Measurements from ENCODE around the gene ESCO1.

ESCO1 gene

GRCh38 chr18:21489919-21490495, 110.5 kb downstream of the ESCO1 start:
- intact Hi-C loops (cut with micrococcal nuclease) = loop anchor here (1.0 kb wide), 1 partner anchor 466 kb away; no protein-coding TSS in a partner anchor
- H3K27me3 Mint-ChIP-seq = no peaks in the 10 kb centered on the region
- H3K27ac Mint-ChIP-seq = no peak overlapping the region

GRCh38 chr18:21489119-21489750, 111.3 kb downstream of the ESCO1 start:
- no peak overlapping the region for H3K27ac Mint-ChIP-seq
- intact Hi-C loops (cut with micrococcal nuclease) = loop anchor here (1.0 kb wide), 1 partner anchor 467 kb away; no protein-coding TSS in a partner anchor
- H3K4me3 Mint-ChIP-seq = no peak overlapping the region
- H3K9me3 Mint-ChIP-seq = no peaks in the 10 kb centered on the region
- no peaks in the 10 kb centered on the region for H3K36me3 Mint-ChIP-seq (ENCODE audit: low read depth)
- no peaks in the 10 kb centered on the region for H3K27me3 Mint-ChIP-seq
- no peaks in the 10 kb centered on the region for H3K4me1 Mint-ChIP-seq (ENCODE audit: low read depth)

More at GRCh38 chr18:21489919-21490495, 110.5 kb downstream of the ESCO1 start:
- no peaks in the 10 kb centered on the region for H3K4me1 Mint-ChIP-seq (ENCODE audit: low read depth)
- H3K4me3 Mint-ChIP-seq = no peak overlapping the region
- no peaks in the 10 kb centered on the region for H3K36me3 Mint-ChIP-seq (ENCODE audit: low read depth)
- H3K9me3 Mint-ChIP-seq = no peaks in the 10 kb centered on the region

GRCh38 chr18:21486905-21487437, 113.5 kb downstream of the ESCO1 start:
- H3K4me3 Mint-ChIP-seq = no peak overlapping the region
- no peaks in the 10 kb centered on the region for H3K36me3 Mint-ChIP-seq (ENCODE audit: low read depth)
- H3K4me1 Mint-ChIP-seq (ENCODE audit: low read depth) = no peaks in the 10 kb centered on the region
- intact Hi-C loops (cut with micrococcal nuclease) = no loop called here
- H3K27me3 Mint-ChIP-seq = no peaks in the 10 kb centered on the region
- no peaks in the 10 kb centered on the region for H3K9me3 Mint-ChIP-seq
- H3K27ac Mint-ChIP-seq = no peak overlapping the region

GRCh38 chr18:21484851-21485636, 115.5 kb downstream of the ESCO1 start:
- Mint-ChIP-seq H3K36me3 (ENCODE audit: low read depth) (no peaks in the 10 kb centered on the region), H3K4me3 (no peak overlapping the region), H3K27me3 (peaks cover 5% of the 10 kb centered on the region), H3K4me1 (ENCODE audit: low read depth) (no peaks in the 10 kb centered on the region), H3K9me3 (no peaks in the 10 kb centered on the region), H3K27ac (no peak overlapping the region)
- intact Hi-C loops (cut with micrococcal nuclease) = no loop called here

- Mint-ChIP-seq H3K36me3 (ENCODE audit: low read depth) (no peaks in the 10 kb centered on the region), H3K4me3 (no peak overlapping the region), H3K9me3 (no peaks in the 10 kb centered on the region), H3K27me3 (peaks cover 5% of the 10 kb centered on the region), H3K27ac (no peak overlapping the region), H3K4me1 (ENCODE audit: low read depth) (no peaks in the 10 kb centered on the region)
- intact Hi-C loops (cut with micrococcal nuclease) = no loop called here
These were observed 117.5 kb downstream of the ESCO1 start for GRCh38 chr18:21483051-21483450.

- Mint-ChIP-seq H3K4me1 (ENCODE audit: low read depth) (no peaks in the 10 kb centered on the region), H3K9me3 (no peaks in the 10 kb centered on the region), H3K27ac (no peak overlapping the region), H3K36me3 (ENCODE audit: low read depth) (no peaks in the 10 kb centered on the region), H3K4me3 (no peak overlapping the region), H3K27me3 (peaks cover 5% of the 10 kb centered on the region)
- intact Hi-C loops (cut with micrococcal nuclease) = no loop called here
These were observed 118.8 kb downstream of the ESCO1 start for GRCh38 chr18:21481739-21482138.

- peaks cover 5% of the 10 kb centered on the region for H3K27me3 Mint-ChIP-seq
- H3K27ac Mint-ChIP-seq = no peak overlapping the region
- no peaks in the 10 kb centered on the region for H3K9me3 Mint-ChIP-seq
- intact Hi-C loops (cut with micrococcal nuclease) = no loop called here
- H3K4me1 Mint-ChIP-seq (ENCODE audit: low read depth) = no peaks in the 10 kb centered on the region
- no peak overlapping the region for H3K4me3 Mint-ChIP-seq
- H3K36me3 Mint-ChIP-seq (ENCODE audit: low read depth) = no peaks in the 10 kb centered on the region
These were observed 120.8 kb downstream of the ESCO1 start for GRCh38 chr18:21479721-21480120.
